PC-3 (cell line): ENCODE data around the gene ABLIM2.

ENCODE experiments used
- CTCF ChIP-seq: fragments of 300-600 bp; sonication (generic); conservative IDR thresholded peaks from 2 replicates; pipeline ENCODE4 v1.5.1; 2017; ENCODE audit warnings: antibody characterized with exemption, low read depth, mild to moderate bottlenecking, low read length
- EZH2phosphoT487 ChIP-seq: fragments of 300-600 bp; sonication (generic); IDR thresholded peaks from 2 replicates; pipeline ENCODE4 v1.6.1; 2018; ENCODE audit warnings: mild to moderate bottlenecking, antibody characterized with exemption, low read length, borderline replicate concordance

GRCh38 chr4:8171984-8172924 lies 13.6 kb upstream of the ABLIM2 start:
- TF ChIP-seq CTCF, result no peak
- TF ChIP-seq EZH2phosphoT487, result no peak
